ENCODE data around the gene APBA1. TPM values are rescaled to one million over a fixed set of nuclear protein-coding genes. Genes with fewer than 3 reads are reported as not detected.

APBA1 gene
- total RNA-seq, 4 donors from 2014 or later = 1.3 to 8.0 (median 1.7) TPM

GRCh38 chr9:69498470-69498869 lies 173.7 kb downstream of the APBA1 start:
- no peaks in the 10 kb centered on the region for H3K27me3 ChIP-seq
- no peaks in the 10 kb centered on the region for H3K4me1 ChIP-seq
- intact Hi-C loops (cut with DNase I) = no loop called here
- WGBS, 2 donors = 76 to 83% methylated on average over 3 of the region's 3 CpGs
- H3K27ac ChIP-seq = no peak overlapping the region
- no peaks in the 10 kb centered on the region for H3K9me3 ChIP-seq
- H3K36me3 ChIP-seq = no peaks in the 10 kb centered on the region
- DNase-seq = no peak
- H3K4me3 ChIP-seq = no peak overlapping the region
- no peak for TF ChIP-seq CTCF (IDR thresholded peaks at IDR 0.05)
- TF ChIP-seq POLR2A (IDR thresholded peaks at IDR 0.05) = no peak

- Histone ChIP-seq H3K27ac (no peak overlapping the region), H3K9me3 (no peaks in the 10 kb centered on the region), H3K4me3 (no peak overlapping the region), H3K36me3 (no peaks in the 10 kb centered on the region), H3K27me3 (no peaks in the 10 kb centered on the region), H3K4me1 (no peaks in the 10 kb centered on the region)
- no peak for DNase-seq
- TF ChIP-seq CTCF (IDR thresholded peaks at IDR 0.05) (no peak), POLR2A (IDR thresholded peaks at IDR 0.05) (no peak)
- 63 to 73% methylated on average over 4 of the region's 4 CpGs for WGBS, 2 donors
- intact Hi-C loops (cut with DNase I) = no loop called here
These were observed 174.4 kb downstream of the APBA1 start for GRCh38 chr9:69497816-69498215.

GRCh38 chr9:69496846-69497450 lies 175.2 kb downstream of the APBA1 start:
- H3K9me3 ChIP-seq = no peaks in the 10 kb centered on the region
- no peak overlapping the region for H3K27ac ChIP-seq
- 70 to 86% methylated on average over 4 of the region's 4 CpGs for WGBS, 2 donors
- no peak for DNase-seq
- intact Hi-C loops (cut with DNase I) = no loop called here
- no peaks in the 10 kb centered on the region for H3K36me3 ChIP-seq
- no peaks in the 10 kb centered on the region for H3K27me3 ChIP-seq
- no peak for TF ChIP-seq POLR2A (IDR thresholded peaks at IDR 0.05)
- TF ChIP-seq CTCF (IDR thresholded peaks at IDR 0.05) = no peak
- H3K4me1 ChIP-seq = no peaks in the 10 kb centered on the region
- H3K4me3 ChIP-seq = no peak overlapping the region

DNA sequence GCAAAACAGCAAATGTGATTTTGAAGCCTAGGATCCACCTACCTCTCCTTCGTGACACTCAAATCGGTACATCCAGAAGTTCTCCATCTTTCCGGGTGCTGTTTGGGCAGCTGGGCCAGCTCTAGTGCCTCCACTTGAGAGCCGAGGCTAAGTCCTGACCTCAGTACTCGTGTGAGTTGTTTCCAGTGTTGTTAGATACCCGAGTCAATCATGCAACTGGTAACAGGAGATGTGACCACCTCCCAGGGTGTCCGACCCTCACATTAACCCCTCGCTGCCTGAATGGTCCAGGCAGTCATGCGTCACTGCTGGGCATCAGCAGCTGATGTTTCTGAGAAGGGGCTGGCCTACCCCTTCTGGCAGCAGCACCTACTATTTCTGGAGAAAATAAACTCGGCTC lies 176.9 kb downstream of the APBA1 start:
- Histone ChIP-seq H3K27ac (no peak overlapping the region), H3K4me3 (no peak overlapping the region), H3K36me3 (no peaks in the 10 kb centered on the region), H3K4me1 (no peaks in the 10 kb centered on the region), H3K9me3 (no peaks in the 10 kb centered on the region), H3K27me3 (no peaks in the 10 kb centered on the region)
- 73 to 75% methylated on average over 7 to 8 of the region's 10 CpGs for WGBS, 2 donors
- DNase-seq = no peak
- intact Hi-C loops (cut with DNase I) = no loop called here
- no peak for TF ChIP-seq POLR2A (IDR thresholded peaks at IDR 0.05)
- TF ChIP-seq CTCF (IDR thresholded peaks at IDR 0.05) = no peak

- TF ChIP-seq POLR2A (IDR thresholded peaks at IDR 0.05) (no peak), CTCF (IDR thresholded peaks at IDR 0.05) (no peak)
- no peaks in the 10 kb centered on the region for H3K9me3 ChIP-seq
- no peak for DNase-seq
- no peaks in the 10 kb centered on the region for H3K4me1 ChIP-seq
- 65 to 71% methylated on average over 2 of the region's 2 CpGs for WGBS, 2 donors
- no peak overlapping the region for H3K27ac ChIP-seq
- intact Hi-C loops (cut with DNase I) = no loop called here
- H3K4me3 ChIP-seq = no peak overlapping the region
- no peaks in the 10 kb centered on the region for H3K36me3 ChIP-seq
- H3K27me3 ChIP-seq = no peaks in the 10 kb centered on the region
These were observed 177.4 kb downstream of the APBA1 start for GRCh38 chr9:69494763-69495162.
